Stimulated activated CD8-positive, alpha-beta memory T cell treated with anti-CD3 and anti-CD28 coated beads, Interleukin-12 subunit alpha, Interleukin-12 subunit beta, amount 100 ng/mL, for 24 hours (primary cell): ENCODE results near the gene PRELP.

Experiments used
- DNase-seq: peaks from one replicate; pipeline ENCODE4 v3.0.0-alpha.2; 2020; ENCODE audit errors: extremely low read depth

PRELP gene

DNA sequence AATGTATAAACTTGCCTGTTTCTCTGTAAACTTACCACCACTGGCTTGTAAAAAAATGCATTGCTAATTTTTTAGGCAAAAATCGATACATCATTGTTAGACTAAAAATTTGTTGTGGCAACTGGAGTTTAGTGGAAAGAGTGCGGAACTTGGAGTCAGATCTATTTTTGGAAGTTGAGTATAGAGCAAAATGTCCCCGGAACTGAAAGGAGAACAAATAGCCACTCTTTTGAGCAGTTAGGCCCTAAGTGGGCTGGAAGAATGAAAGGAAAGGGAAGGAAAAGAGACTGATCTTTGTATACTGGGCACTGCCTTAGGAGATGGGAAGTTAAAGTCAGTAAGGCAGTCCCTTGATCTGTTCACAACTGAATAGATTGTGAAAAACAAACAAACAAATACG lies 48.5 kb downstream of the PRELP start:
- no peak for DNase-seq

DNA sequence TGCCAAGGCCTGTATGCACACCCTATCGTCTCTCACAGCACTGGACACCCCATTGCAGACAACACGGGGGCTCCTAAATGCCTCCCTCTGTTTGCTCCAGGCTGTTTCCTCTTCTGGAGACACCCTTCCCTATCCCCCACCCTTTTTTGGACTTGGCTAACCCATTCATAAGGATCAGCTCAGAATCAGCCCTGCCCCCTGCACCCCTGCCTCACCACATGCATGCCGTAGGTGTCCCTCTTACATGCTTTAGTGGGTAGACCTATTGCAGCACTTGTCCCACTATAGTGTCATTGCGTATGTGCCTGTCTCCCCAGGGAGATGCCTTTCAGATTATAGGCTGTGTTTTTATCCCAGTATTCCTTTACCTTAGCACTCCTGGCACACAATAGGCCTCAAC lies 49.2 kb downstream of the PRELP start:
- DNase-seq: no peak

DNA sequence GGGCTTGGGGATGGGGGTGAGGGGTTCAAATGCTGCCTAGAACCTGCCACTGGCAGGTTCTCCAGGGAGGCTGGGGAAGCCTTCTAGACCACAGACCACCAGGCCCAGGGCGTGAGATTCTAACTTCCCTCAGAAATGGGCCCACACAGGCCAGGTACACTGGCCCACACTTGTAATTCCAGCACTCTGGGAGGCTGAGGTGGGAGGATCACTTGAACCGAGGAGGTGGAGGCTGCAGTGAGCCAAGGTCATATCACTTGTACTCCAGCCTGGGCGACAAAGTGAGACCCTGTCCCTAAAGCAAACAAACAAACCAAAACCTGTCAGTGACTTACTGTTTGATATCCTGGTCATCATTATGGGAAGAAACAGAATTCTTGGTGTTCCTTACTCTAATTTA lies 50.1 kb downstream of the PRELP start:
- DNase-seq: no peak

DNA sequence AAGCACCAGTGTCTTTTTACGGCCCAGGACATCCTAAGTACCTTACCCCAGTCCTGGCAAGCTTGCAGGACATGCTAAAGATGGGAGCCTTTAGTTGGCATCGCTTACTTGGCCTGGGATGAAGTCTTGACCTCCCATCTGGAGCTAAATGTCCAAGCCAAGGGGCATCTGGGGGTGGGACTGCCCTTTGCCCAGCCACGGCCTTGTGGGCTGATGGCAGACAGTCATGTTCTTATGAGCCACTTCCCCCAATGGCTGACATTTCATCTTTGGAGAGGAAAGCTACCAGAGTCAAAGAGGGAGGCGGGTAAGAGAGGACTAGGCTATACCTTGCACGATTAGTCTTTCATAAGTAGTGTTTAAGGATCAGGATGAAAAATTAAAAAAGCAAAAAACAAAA lies 50.5 kb downstream of the PRELP start:
- no peak for DNase-seq

DNA sequence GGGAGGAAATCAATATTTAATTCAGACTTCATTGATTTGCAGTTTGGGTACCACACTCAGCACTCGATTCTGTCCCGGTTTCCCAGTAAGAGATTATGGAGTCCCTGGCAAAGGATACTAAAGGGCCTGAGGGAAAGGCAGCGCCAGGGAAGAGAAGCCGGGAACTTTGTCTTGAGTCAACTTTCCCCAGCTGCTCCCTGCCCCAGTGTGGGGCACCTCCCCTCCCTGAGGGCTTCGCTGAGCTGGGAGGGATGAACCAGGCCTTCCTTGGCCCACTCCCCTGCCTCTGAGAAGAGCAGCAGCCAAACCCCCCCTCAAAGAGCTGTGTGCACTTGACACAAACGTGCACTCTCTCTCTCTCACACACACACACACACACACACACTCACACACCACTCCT lies 51.0 kb downstream of the PRELP start:
- no peak for DNase-seq

DNA sequence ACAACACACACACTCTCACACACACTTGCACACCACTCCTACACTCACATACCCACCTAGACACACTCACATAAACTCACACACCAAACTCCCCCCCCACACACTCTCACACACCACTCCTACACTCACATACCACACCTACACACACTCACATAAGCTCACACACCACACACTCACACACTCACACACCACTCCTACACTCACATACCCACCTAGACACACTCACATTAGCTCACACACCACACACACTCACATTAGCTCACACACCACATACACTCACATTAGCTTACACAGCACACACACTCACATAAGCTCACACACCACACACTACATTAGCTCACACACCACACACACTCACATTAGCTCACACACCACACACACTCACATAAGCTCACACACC lies 51.4 kb downstream of the PRELP start:
- no peak for DNase-seq

DNA sequence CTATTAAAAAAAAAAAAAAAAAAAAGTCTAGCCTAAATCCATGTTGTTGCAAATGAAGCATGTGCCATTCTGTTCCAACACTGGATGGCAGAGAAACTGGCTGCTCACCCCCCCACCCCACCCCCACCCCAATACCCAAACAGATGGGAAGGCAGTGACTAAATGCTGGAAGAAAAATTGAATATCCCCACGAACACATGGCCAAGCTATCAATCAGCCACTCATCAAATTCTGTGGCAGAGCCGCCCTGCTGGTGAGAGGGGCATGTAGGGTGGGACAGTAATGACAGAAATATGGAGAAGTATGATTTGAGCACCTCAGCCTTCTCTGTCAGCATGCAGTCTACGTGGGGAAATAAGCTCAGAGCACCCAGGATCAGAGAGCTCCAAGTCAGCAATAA lies 52.5 kb downstream of the PRELP start:
- no peak for DNase-seq

DNA sequence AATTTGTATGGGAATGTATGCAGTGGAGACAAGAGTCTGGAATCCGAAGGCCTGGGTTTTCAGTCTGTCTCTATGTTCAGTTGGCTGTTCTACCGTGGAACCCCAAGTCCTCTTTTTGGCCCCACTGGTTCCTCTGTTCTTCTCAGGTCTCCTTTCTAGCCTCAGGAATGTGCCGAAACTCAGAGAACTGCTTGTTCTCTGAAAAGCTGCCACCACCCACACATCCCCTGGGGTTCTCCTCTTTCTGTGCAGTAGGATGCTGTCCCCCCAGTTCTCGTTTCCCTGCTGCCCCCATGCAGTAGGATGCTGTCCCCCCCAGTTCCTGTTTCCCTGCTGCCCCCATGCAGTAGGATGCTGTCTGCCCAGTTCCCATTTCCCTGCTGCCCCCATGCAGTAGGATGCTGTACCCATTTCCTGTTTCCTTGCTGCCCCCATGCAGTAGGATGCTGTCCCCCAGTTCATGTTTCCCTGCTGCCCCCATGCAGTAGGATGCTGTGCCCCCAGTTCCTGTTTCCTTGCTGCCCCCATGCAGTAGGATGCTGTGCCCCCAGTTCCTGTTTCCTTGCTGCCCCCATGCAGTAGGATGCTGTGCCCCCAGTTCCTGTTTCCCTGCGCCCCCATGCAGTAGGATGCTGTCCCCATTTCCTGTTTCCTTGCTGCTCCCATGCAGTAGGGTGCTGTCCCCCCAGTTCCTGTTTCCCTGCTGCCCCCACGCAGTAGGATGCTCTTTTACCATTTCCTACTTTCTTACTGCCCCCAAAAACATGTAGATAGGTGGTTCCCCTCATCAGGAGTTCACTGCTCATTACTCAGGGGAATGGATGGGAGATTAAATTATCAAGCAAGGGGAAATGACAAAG lies 53.6 kb downstream of the PRELP start:
- no peak for DNase-seq

DNA sequence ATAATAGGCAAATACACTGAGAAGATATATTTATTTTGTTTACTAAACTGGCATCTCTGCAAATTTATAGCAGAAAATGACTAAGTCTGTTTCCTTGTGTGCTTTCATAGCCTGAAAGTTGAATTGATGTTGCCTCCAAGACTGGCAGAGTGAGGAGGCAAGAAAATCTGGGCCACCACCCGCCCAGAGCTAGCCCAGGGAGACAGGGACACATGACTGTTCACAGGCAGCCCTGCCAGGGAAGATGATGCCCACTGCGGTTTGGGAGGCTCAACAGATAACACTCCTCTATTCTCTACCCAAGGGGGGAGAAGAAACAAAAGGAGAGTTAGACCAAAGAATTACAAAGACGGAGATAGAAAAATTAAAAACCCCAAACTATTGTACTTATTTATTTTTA lies 55.5 kb downstream of the PRELP start:
- no peak for DNase-seq

DNA sequence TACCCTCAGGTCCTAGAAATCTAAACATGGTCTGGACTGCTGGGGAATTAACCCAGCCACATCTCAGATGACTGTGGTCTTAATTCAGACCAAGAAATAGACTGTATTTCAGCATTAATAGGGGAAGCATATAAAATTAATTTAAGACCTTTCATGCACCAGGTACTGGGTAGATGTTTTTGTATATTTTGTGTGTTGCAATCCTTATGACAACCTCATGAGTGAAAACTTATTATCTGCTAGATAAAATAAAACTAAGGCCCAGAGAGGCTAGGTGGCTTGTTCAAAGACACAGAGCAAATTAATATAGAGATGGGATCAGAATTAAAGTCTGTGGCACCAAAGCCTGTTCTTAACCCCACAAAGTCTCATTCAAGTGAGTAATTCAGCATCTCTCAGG lies 58.4 kb downstream of the PRELP start:
- DNase-seq: no peak

DNA sequence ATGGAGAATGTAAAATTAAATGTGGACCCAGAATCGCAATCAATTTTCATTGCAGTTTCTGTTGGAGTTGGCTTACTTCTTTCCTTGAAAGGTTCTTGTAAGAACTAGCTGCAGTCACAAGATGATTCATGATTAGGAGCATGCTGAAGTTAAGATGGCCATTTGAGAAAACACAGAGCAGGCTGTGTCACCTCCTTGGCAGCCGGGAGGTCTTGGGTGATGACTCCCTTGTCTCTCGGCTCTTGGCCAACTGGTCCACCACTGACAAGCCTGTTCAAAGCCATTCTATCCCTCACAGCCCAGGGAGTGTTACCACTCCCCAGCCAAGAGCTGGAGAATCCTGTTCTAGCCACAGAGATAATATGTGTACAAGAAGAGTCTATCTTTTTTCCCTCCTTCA lies 58.9 kb downstream of the PRELP start:
- no peak for DNase-seq

DNA sequence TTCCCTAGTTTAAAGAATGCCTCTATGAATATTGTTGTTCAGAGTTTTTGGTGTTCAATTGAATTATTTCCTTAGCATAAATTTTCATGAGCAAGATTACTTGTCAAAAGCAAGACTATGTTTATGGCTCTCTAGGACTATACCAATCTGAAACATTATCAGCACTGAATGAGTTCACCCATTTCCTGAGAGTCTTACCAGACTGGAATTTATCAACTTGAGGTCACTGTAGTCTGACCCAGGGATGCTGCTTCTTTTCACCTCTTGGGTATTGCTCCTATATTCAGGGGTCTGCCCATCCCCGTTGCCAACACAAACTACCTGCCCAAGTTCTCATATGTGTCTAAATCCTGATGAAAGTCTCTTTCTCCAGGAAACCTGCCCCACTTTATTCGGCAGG lies 61.0 kb downstream of the PRELP start:
- no peak for DNase-seq

DNA sequence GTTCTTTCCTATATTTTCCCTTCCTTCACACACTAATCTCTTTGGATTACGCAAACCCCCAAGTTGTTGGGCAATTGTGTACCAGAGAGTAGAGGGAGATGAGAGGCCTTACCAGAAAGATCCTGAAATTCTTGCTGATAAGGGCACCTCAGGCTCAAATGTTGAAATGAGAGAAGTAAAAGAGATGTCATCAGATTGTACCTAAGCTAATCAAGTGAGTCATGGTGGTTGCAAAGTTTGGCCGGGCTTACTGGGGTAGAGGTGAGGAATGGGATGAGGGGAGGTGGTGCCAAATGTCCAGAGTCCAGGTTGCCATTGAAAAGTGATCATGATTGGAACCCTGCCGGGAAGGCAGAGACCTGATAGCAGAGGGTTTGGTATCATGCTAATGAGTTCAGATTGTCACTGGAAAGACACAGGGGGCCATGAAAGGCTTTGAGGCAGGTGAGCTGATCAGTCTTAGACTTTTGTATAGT lies 61.4 kb downstream of the PRELP start:
- DNase-seq: no peak

DNA sequence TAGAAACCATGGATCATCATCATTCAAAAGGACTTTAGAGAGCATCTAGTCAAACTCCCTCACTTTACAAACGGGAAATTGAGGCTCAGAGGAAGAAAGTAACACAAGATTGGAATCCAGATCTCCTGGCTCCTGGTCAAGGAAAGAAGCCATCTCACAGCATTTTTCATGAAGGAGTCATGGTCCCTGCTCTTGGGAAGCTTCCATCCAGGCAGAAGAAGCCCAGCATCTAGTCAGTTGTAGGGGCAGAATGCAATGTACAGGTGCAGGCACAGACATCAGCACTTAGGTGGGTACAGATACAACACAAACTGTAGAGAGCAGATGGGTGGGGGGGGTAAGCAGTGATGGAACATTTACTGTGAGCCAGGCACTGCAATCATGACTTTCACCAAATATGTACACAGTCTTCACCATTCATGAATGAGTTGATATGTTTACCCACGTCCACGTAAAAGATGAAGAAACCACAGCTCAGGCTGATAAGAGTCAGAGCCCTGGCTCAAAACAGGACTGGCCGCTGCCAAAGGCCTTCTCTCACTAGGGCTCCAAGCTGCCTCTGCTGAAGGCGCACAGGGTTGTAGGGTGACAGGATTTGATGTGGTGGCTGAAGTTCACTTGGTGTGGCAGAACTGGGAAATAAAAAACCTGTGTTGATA lies 62.3 kb downstream of the PRELP start:
- DNase-seq: no peak

DNA sequence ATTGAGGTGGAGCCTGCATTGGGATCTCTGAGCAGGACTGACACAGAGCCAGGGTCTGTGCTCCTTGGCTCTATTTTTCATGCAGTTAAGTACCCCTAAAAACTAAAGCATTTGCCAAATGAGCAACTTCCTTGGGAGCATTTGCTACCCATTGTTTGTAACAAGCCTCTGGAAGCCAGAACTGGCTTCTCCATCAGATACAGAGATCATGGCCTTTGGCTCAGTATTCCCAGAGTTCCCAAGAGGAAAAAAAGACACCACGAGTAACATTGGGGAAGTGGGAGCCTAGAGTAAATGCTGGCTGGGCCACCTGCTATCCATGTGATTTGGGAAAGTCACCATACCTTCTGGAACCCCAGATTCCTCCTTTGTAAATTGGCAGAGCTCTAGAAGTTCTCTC lies 63.1 kb downstream of the PRELP start:
- DNase-seq: no peak

DNA sequence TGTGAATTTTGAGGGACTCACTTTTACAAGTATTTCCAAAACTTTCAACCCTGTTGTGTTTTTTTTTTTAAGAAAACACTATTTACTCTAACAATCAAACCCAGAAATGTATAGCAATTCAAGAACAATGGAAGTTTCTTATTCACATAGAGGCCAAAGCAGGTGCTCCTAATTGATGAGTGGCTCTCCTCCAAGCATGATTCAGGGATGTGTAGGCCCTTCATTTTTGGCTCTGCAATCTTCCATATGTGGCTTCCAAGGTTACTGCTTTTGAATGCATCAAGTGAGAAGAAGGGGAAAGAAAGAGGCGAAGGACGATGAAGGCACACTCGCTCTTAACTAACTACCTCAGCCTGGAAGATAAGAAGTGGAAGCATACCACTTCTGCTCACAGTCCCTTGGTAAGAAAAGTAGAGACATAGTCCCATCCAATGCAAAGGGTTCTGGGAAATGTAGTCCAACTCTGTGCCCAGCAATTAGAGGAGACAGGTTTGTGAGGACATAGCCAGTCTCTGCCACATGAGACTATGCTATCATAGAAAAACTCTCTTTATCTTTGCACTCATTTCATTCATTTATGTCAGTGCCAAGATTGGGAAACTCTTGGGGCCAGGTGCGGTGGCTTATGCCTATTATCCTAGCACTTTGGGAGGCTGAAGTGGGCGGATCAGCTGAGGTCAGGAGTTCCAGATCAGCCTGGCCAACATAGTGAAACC lies 64.4 kb downstream of the PRELP start:
- DNase-seq: no peak
